AG09319 (cell line): ENCODE measurements around the gene STAC2.

Source experiments
- DNase-seq: peaks from one replicate; pipeline ENCODE4 v3.0.0-alpha.2; 2010; ENCODE audit warnings: low read depth; ENCODE audit errors: extremely low read depth
- CTCF ChIP-seq: IDR thresholded peaks from 2 replicates; pipeline ENCODE4 v1.5.1; 2011; ENCODE audit warnings: low read depth, mild to moderate bottlenecking, inconsistent platforms, low read length, moderate library complexity

STAC2 gene

GRCh38 chr17:39222866-39223834, 2.6 kb downstream of the STAC2 start:
- no peak for DNase-seq
- no peak for TF ChIP-seq CTCF

- DNase-seq: no peak
- TF ChIP-seq CTCF: no peak
Measured at GRCh38 chr17:39222151-39222550, 3.6 kb downstream of the STAC2 start.

DNA sequence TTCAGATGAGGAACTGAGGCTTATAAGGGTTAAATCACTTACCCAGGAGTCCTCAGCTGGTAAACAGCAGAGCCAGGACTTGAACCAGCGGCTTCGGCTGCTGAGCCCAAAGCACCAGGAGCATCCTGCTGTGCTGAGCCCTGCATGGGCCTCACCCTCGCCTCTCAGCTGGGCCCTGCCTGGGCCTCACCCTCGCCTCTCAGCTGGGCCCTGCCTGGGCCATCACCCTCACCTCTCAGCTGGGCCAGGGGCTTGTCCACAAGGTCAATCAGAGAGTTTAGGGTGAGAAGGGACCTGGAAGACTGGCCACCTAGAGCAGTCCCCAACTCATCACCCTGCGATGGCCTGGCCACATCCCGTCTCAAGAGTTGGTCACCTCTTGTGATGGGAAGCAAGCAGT, 4.2 kb downstream of the STAC2 start:
- TF ChIP-seq CTCF: no peak

GRCh38 chr17:39219647-39220154, 6.0 kb downstream of the STAC2 start:
- no peak for TF ChIP-seq CTCF
- DNase-seq: no peak

More for the DNA sequence above, 4.2 kb downstream of the STAC2 start:
- DNase-seq: no peak

- TF ChIP-seq CTCF: no peak
- DNase-seq: no peak
Measured at GRCh38 chr17:39218906-39219305, 6.8 kb downstream of the STAC2 start.

DNA sequence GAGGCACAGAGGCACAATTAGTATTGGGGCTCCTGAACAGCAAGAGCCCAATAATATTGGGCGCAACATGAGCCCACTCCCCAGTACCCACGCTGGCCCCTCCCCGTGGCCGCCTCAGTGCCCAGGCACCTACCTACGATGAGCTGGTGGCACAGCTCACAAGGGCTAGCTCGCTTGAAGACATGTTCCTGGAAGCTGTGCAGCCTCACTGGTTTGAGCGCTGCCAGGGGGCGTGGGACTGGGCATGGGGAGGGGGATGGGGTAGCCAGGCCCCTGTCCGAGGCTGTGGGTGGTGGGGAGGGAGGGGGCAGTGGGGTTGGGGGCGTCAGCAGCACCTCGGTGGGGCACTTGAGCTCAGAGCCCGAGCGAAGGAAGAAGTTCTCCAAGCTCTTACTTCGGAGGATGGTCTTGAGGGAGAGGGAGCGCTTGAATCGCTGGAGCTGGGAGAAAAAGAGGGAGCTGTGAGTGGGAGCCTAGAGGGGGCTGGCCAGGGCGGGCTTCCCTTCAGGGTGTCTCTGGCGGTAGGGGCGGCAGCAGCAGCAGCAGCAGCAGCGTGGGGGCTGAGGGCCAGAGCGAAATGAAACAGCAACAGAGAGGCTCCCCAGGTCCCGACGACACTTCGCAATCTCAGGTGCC, 7.9 kb downstream of the STAC2 start:
- no peak for TF ChIP-seq CTCF
- no peak for DNase-seq

DNA sequence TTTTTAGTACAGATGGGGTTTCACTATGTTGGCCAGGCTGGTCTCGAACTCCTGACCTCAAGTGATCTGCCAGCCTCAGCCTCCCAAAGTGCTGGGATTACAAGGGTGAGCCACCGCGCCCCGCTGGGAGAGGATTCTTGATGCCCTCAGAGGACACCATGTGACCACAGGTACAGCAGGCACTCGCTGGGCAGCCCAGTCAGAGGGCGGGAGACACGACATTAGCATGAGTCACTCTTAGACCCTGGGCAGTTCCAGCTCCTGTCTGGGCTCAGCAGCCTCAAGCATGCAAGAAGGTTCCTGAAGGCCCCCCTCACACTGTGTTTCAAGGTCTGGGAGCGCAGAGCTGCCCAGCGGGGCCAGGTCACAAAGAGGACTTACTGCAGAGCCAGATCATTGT, 11.9 kb downstream of the STAC2 start:
- no peak for TF ChIP-seq CTCF
- DNase-seq: no peak
